ENCODE results near the gene CNN1. TPM values are rescaled to one million over a fixed set of nuclear protein-coding genes. Genes with fewer than 3 reads are reported as not detected.

CNN1 gene
- total RNA-seq, 1 experiment from 2014 or later: 93.9 TPM

DNA sequence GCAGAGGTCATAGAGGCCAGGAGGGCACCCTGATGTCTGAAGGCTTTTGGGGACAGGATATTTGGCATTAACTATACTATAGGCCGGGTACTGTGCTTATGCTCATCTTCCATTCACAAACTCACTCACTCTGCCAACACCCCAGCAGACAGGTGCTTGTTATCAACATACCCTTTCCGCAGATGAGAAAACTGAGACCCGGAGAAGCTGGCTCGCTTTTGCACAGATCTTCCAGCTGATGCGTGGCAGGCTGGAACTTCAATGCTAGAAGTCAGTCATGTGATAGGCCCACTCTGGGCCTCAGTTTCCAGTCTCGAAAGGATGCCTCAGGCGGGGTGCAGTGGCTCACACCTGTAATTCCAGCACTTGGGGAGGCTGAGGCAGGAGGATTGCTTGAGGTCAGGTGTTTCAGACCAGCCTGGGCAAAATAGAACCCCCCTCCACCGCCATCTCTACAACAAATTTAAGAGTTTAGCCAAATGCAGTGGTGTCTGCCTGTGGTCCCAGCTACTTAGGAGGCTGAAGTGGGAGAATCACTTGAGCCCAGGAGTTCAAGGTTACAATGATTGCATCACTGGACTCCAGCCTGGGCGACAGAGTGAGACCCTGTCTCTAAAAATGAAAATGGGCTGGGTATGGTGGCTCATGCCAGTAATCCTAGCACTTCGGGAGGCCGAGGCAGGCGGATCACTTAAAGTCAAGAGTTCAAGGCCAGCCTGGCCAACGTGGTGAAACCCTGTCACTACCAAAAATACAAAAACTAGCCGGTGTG lies 9.5 kb downstream of the CNN1 start:
- Histone ChIP-seq H3K27ac (no peak overlapping the region), H3K4me1 (replicated peaks) (peaks cover 3% of the 10 kb centered on the region; the same call in 1 of the 2 replicates), H3K36me3 (peaks cover 24% of the 10 kb centered on the region), H3K4me3 (no peak overlapping the region), H3K27me3 (replicated peaks) (no peaks in the 10 kb centered on the region), H3K9me3 (replicated peaks) (no peaks in the 10 kb centered on the region)
- DNase-seq (ENCODE audit: low read depth in 1 of 2, low spot score in 2 of 2): no peak

DNA sequence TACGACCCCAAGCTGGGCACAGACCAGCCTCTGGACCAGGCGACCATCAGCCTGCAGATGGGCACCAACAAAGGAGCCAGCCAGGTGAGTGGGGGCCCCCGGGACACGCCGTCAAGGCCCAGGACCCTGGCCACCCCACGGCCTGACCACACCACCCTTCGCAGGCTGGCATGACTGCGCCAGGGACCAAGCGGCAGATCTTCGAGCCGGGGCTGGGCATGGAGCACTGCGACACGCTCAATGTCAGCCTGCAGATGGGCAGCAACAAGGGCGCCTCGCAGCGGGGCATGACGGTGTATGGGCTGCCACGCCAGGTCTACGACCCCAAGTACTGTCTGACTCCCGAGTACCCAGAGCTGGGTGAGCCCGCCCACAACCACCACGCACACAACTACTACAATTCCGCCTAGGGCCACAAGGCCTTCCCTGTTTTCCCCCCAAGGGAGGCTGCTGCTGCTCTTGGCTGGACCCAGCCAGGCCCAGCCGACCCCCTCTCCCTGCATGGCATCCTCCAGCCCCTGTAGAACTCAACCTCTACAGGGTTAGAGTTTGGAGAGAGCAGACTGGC lies 10.8 kb downstream of the CNN1 start:
- DNase-seq (ENCODE audit: low read depth in 1 of 2, low spot score in 2 of 2): no peak
- peaks cover 37% of the 10 kb centered on the region for H3K36me3 ChIP-seq
- peaks cover 3% of the 10 kb centered on the region; the same call in 1 of the 2 replicates for H3K4me1 ChIP-seq (replicated peaks)
- H3K4me3 ChIP-seq: no peak overlapping the region
- H3K27me3 ChIP-seq (replicated peaks): no peaks in the 10 kb centered on the region
- no peaks in the 10 kb centered on the region for H3K9me3 ChIP-seq (replicated peaks)
- H3K27ac ChIP-seq: no peak overlapping the region

DNA sequence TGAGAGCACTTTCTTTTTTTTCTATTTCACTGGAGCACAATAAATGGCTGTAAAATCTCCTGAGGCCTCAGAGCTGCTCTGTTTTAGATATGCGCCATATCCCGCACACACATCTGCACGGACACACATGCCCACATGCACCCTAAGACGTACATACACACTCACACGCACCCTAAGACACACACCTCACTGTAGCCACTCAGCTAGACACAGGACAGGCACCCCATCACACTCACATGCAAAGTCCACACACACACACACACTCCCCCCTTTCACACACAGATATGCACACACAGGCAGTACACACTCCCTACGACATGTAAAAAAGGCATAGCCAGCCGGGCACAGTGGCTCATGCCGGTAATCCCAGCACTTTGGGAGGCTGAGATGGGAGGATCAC lies 11.6 kb downstream of the CNN1 start:
- no peaks in the 10 kb centered on the region for H3K27me3 ChIP-seq (replicated peaks)
- peaks cover 3% of the 10 kb centered on the region; the same call in 1 of the 2 replicates for H3K4me1 ChIP-seq (replicated peaks)
- no peak for DNase-seq (ENCODE audit: low read depth in 1 of 2, low spot score in 2 of 2)

DNA sequence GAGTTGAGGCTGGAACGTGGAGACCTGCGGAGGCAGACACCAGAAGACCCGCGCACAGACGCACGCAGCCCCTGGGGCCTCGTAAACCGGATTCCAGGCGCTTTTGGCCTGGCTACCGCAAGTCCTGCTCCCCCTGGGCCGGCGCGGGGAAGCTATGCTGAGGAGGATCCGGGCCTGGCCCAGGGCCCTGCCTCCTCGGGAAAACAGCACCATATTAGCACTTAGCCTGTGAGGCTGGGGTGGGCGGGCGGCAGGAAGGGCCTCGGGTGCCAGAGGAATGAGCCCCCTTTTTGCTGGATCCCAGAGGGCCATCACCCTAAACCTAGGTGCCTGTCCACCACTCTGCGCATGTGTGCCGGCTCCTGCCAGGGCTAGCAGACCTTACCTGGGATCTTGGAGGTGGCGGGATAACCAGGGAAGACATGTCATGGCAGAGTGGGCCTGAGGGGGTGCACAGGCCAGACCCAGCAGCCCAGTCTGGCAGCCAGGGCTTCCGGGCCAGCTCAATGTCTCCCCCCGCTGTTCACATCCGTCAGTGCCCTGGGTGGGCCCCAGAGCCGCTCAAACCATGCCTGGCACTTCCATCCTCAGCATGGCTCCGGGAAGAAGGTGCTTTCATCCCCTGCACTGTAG lies 13.1 kb downstream of the CNN1 start:
- Histone ChIP-seq H3K9me3 (replicated peaks) (no peaks in the 10 kb centered on the region), H3K36me3 (peaks cover 45% of the 10 kb centered on the region), H3K4me1 (replicated peaks) (no peaks in the 10 kb centered on the region), H3K27ac (no peak overlapping the region), H3K27me3 (replicated peaks) (no peaks in the 10 kb centered on the region), H3K4me3 (no peak overlapping the region)
- no peak for DNase-seq (ENCODE audit: low read depth in 1 of 2, low spot score in 2 of 2)

More for the DNA sequence above, 11.6 kb downstream of the CNN1 start:
- Histone ChIP-seq H3K27ac (no peak overlapping the region), H3K4me3 (no peak overlapping the region), H3K36me3 (peaks cover 39% of the 10 kb centered on the region), H3K9me3 (replicated peaks) (no peaks in the 10 kb centered on the region)

DNA sequence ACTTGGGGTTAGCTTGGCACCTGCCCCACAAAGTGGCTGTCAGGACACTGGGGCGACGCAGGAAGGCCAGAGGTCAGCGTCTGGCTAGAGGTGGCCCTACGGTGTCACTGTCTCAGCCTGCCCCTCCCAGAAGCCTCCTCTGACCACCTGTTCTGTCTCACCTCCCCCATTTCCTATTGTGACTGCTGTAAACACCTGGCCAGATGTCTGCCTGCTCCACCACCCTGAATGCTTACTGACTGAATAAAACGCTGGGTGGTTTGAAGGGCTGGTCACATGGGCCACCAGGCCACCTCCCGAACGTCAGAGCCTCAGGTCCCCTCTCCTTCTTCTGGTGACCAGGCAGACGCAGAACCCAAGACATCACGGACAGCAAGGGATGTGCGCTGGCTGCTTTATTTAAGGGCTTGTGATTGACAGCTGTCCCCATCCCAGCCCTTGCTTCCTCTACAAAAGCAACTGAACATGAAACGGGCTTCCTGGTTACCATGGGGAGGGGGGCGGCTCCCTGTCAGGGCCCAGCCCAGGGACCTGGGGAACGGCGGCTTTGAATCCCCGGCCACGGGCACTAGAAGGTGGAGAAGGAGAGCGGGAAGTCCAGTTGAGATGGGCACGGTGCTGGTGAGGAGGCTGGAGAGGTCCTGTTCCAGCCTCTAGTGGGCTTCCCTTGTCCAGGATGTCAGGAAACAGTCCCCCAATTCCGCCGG lies 14.2 kb downstream of the CNN1 start:
- Histone ChIP-seq H3K4me1 (replicated peaks) (peaks cover 1% of the 10 kb centered on the region), H3K27me3 (replicated peaks) (no peaks in the 10 kb centered on the region), H3K4me3 (no peak overlapping the region), H3K36me3 (peaks cover 45% of the 10 kb centered on the region), H3K27ac (no peak overlapping the region), H3K9me3 (replicated peaks) (no peaks in the 10 kb centered on the region)
- no peak for DNase-seq (ENCODE audit: low read depth in 1 of 2, low spot score in 2 of 2)

DNA sequence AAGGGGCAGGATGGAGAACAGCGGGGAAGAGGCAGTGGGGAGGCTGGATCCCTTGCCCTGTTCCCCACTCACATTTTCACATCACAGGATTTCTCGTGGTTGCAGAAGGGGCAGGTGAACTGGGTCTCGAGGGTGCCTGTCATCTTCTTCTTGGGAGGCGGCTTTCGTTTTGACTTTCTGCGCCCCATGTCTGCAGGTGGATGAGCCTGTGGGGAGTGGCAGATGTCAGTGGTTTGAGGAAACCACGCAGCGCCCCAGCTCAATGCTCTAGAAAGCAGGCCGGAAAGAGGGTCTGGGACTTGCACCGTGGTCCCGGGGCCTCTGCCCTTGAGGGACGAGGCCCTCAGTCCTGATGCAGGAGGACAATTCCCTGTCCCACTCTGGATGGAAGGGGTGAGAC lies 15.5 kb downstream of the CNN1 start:
- Histone ChIP-seq H3K4me3 (no peak overlapping the region), H3K36me3 (peaks cover 48% of the 10 kb centered on the region), H3K4me1 (replicated peaks) (peaks cover 6% of the 10 kb centered on the region), H3K9me3 (replicated peaks) (no peaks in the 10 kb centered on the region), H3K27ac (no peak overlapping the region), H3K27me3 (replicated peaks) (no peaks in the 10 kb centered on the region)
- no peak for DNase-seq (ENCODE audit: low read depth in 1 of 2, low spot score in 2 of 2)

DNA sequence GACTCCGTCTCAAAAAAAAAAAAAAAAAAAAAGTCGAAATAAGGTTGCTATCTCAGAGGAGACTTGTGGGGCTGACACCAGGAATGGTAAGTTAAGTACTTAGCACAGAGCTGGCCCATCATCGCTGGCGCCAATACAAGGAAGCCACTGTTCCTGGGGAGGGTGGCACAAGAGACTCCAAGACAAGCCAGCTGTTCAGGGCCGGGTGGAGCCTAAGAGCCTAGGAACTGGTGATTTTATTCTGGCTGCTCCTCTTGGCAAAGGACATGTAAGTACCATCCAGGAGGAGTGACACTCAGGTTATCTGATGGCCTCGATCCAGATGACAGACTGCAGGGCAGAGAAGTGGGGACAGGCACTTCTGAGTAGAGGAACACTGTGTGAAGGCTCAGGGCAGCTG lies 16.6 kb downstream of the CNN1 start:
- Histone ChIP-seq H3K4me3 (no peak overlapping the region), H3K27me3 (replicated peaks) (no peaks in the 10 kb centered on the region), H3K4me1 (replicated peaks) (peaks cover 10% of the 10 kb centered on the region), H3K9me3 (replicated peaks) (no peaks in the 10 kb centered on the region), H3K36me3 (peaks cover 45% of the 10 kb centered on the region), H3K27ac (no peak overlapping the region)
- DNase-seq (ENCODE audit: low read depth in 1 of 2, low spot score in 2 of 2): no peak

DNA sequence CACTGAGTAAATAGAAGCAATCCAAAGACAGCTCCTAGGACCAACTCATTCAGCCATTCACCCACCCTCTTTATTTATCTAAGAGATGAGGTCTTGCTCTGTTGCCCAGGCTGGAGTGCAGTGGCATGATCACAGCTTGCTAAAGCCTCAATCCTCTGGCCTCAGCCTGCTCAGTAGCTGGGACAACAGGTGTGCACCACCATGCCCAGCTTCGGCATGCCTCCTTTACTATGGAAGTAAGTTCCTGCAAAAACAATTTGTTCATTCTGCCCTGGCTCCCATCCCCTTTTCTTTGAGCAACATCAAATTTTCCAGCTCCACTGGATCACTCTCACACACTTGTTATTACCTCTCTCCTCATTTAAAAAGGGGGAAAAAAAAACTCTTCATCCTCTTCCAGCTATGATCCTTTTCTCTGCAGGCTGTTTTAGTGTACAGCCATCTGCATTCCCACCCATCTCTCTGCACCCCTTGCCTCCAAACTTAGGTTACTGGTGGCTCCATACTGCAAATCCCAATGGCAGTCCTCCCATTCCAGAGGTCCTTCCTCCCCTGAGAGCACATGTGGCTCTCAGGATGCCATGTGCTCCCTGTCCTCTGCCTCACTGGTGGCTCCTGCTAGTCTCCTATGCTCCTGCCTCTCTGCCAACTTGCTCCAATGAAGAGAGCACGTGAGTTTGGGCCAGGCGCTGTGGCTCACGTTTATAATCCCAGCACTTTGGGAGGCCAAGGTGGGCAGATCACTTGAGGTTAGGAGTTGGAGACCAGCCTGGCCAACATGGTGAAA lies 18.2 kb downstream of the CNN1 start:
- Histone ChIP-seq H3K4me1 (replicated peaks) (peaks cover 10% of the 10 kb centered on the region), H3K36me3 (peaks cover 37% of the 10 kb centered on the region)

DNA sequence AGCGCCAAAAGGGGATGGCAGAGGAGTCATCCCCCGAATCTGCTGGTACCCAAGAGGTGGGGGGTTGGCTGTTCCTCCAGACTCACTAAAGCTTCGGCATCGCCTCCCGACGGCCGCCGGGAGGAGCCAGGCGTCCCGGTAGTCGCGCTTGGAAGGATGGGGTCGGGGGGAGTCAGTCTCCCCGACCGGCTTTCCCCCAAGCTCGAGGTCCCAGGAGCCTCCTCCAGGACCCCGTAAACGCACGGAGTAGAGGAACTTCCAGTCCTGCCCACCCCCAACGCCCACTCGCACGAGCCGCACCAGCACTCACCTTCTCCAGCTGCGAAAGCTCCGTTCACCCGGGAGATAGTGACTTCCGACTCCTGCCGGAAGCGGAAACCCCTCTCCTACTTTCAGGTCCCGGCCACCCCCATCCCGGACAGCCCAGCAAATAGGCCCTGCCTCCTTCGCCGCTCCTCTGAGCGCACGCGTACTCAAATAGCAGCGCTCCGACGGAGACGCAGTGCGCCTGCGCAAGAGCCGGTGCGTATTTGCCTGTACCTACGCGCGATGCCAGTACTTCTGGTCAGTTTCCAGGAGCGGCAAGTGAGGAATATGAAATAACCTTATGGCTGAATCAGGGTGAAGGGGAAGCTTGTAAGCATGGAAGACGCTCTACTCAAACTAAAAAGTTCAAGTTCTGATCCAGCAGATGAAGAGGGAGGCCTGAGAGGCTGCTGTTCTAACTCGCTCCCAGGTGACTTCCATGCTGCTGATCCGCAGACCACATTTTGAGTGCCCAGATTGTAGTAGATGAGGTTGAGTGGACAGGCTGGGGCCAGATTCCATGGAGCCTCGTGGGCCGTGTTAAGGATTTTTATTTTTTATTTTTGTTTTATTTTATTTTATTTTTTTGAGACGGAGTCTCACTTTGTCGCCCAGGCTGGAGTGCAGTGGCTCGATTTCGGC lies 20.5 kb downstream of the CNN1 start, which contains the start of gene ELOF1:
Gene ELOF1, minus strand, starts transcription at position 350 of the 948 bp plus-strand sequence. CDS start 4,883 bp downstream, outside the sequence.
- H3K4me1 ChIP-seq (replicated peaks): peaks cover 10% of the 10 kb centered on the region
- H3K36me3 ChIP-seq: peaks cover 14% of the 10 kb centered on the region
- no peak within 1 kb of the TSS for H3K27ac ChIP-seq
- H3K4me3 ChIP-seq: peak within 1 kb of the TSS; percentile 76
- H3K9me3 ChIP-seq (replicated peaks): no peaks in the 10 kb centered on the region
- no peaks in the 10 kb centered on the region for H3K27me3 ChIP-seq (replicated peaks)
- peak; percentile 92 to 98 for DNase-seq (ENCODE audit: low read depth in 1 of 2, low spot score in 2 of 2)

More for the DNA sequence above, 18.2 kb downstream of the CNN1 start:
- no peak overlapping the region for H3K4me3 ChIP-seq
- no peak for DNase-seq (ENCODE audit: low read depth in 1 of 2, low spot score in 2 of 2)
- H3K27me3 ChIP-seq (replicated peaks): no peaks in the 10 kb centered on the region
- no peaks in the 10 kb centered on the region for H3K9me3 ChIP-seq (replicated peaks)
- H3K27ac ChIP-seq: no peak overlapping the region

DNA sequence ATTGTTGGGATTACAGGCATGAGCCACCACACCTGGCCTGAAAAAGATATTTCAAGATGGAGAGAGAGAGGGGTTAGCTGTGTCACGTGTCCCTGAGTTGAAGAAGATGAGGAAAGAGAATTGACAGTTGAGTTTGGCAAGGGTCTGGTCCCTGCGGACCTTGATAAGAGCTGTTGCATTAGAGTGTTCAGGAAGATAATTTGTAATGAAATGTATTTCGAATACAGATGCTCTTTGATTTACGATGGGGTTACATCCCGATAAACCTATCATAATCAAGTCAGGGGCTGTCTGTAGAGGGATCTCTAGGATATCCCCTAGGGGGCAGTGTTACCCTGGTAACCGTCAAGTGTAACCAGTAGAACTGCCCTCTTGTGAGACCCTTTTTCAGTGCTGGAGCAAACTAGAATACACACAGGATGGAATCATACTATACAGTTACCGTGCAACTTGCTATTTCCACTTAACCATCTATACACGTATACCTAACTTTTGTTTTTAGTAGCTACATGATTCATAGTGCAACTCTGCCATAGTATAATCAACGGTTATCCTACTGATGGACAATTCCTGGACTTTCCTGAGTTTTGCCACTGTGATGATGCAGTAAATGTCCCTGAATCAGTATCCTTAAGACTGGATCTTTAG lies 21.9 kb downstream of the CNN1 start:
- Histone ChIP-seq H3K27ac (no peak overlapping the region), H3K27me3 (replicated peaks) (no peaks in the 10 kb centered on the region), H3K4me1 (replicated peaks) (peaks cover 10% of the 10 kb centered on the region), H3K9me3 (replicated peaks) (no peaks in the 10 kb centered on the region), H3K4me3 (no peak overlapping the region), H3K36me3 (peaks cover 7% of the 10 kb centered on the region)
- DNase-seq (ENCODE audit: low read depth in 1 of 2, low spot score in 2 of 2): peak; percentile 41 to 64

DNA sequence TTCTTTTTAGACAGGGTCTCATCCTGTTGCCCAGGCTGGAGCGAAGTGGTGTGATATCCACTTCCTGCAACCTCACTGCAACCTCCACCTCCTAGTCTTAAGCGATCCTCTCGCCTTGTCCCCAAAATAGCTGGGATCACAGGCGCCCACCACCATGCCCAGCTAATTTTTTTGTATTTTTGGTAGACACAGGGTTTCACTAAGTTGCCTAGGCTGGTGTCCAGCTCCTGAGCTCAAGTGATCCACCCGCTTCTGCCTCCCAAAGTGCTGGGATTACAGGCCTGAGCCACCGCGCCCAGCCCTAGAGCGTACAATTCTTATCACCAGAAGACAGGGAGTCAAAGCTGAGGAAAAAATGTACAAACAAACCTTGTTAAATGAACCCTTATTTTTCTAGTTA lies 24.9 kb downstream of the CNN1 start:
- H3K4me1 ChIP-seq (replicated peaks): peaks cover 4% of the 10 kb centered on the region; the same call in 1 of the 2 replicates
- no peak overlapping the region for H3K4me3 ChIP-seq
- H3K27me3 ChIP-seq (replicated peaks): no peaks in the 10 kb centered on the region
- no peaks in the 10 kb centered on the region for H3K9me3 ChIP-seq (replicated peaks)
- DNase-seq (ENCODE audit: low read depth in 1 of 2, low spot score in 2 of 2): no peak
- H3K36me3 ChIP-seq: 0 out of 2 replicates have a peak, but pooled peaks cover 3% of the 10 kb centered on the region
- H3K27ac ChIP-seq: no peak overlapping the region

All from SJSA1 (cell line).